ENCODE measurements around the gene SLC16A8. TPM values are rescaled to one million over a fixed set of nuclear protein-coding genes. Genes with fewer than 3 reads are reported as not detected.

Gene SLC16A8
- total and polyA plus RNA-seq, 9 of the 15 experiments (the other 6 are each of a cell fraction or from before 2014, with no cell fraction given) = not detected

DNA sequence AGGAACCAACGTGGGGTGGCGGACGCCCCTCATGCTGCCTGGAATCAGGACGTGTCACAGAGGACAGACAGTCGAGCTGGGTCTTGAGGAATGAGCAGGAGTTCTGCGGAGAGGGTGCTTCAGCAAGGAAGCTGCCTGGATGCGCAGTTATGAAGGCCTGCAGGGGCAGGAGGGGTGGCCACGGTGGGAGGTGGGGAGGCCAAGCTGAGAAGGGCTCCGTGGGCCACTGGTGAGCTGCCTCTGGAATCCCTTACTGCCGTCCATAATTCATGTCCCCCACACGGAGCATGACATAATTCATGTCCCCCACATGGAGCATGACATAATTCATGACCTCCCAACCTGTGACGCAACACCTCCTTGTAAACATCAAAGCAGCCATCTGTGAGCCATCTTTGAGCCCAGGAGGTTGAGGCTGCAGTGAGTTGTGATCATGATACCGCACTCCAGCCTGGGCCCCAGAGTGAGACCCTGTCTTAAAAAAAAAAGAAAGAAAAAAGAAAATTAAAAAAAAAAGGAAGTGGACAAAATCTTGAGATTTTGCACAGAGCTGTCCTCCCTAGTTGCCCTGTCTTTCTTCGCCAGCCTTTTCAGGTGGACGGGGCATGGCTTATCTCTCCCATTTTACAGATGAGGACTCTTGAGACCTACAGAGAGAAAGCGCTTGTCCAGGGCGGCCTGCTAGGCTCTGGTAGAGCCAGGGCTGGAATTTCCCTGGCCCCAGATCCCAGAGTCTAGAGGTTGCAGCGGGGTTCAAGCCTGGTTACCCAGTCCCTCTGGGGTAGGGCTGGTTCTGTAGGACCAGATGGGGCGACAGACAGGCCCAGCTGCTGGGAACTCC is 51.1 kb downstream of the SLC16A8 start (continued):
- TF ChIP-seq, protein P1, sequence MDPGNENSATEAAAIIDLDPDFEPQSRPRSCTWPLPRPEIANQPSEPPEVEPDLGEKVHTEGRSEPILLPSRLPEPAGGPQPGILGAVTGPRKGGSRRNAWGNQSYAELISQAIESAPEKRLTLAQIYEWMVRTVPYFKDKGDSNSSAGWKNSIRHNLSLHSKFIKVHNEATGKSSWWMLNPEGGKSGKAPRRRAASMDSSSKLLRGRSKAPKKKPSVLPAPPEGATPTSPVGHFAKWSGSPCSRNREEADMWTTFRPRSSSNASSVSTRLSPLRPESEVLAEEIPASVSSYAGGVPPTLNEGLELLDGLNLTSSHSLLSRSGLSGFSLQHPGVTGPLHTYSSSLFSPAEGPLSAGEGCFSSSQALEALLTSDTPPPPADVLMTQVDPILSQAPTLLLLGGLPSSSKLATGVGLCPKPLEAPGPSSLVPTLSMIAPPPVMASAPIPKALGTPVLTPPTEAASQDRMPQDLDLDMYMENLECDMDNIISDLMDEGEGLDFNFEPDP (CRISPR knock-in tag; IDR thresholded peaks at IDR 0.05) = no peak
- peak; percentile 47 for TF ChIP-seq ARID1B (IDR thresholded peaks at IDR 0.05)
- peak; percentile 84 for TF ChIP-seq SMAD1 (IDR thresholded peaks at IDR 0.05; ENCODE audit: low read depth, low read length, partially characterized antibody)
- TF ChIP-seq ZNF212 (CRISPR knock-in tag; IDR thresholded peaks at IDR 0.05) = no peak
- TF ChIP-seq, protein P2, sequence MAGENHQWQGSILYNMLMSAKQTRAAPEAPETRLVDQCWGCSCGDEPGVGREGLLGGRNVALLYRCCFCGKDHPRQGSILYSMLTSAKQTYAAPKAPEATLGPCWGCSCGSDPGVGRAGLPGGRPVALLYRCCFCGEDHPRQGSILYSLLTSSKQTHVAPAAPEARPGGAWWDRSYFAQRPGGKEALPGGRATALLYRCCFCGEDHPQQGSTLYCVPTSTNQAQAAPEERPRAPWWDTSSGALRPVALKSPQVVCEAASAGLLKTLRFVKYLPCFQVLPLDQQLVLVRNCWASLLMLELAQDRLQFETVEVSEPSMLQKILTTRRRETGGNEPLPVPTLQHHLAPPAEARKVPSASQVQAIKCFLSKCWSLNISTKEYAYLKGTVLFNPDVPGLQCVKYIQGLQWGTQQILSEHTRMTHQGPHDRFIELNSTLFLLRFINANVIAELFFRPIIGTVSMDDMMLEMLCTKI (IDR thresholded peaks at IDR 0.05; ENCODE audit: partially characterized antibody) = no peak
- no peak for TF ChIP-seq HNRNPL (IDR thresholded peaks at IDR 0.05; ENCODE audit: low read depth, low read length)
- 0 out of 2 replicates have a peak, but pooled peaks have one; percentile 19 for TF ChIP-seq EGR1 (conservative IDR thresholded peaks at IDR 0.05)
- TF ChIP-seq ILK (tag; IDR thresholded peaks at IDR 0.05; ENCODE audit: borderline replicate concordance, low read depth) = no peak
- TF ChIP-seq, protein P3, sequence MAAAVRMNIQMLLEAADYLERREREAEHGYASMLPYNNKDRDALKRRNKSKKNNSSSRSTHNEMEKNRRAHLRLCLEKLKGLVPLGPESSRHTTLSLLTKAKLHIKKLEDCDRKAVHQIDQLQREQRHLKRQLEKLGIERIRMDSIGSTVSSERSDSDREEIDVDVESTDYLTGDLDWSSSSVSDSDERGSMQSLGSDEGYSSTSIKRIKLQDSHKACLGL (CRISPR knock-in tag; IDR thresholded peaks at IDR 0.05; ENCODE audit: borderline replicate concordance, poor library complexity, severe bottlenecking) = no peak
- no peak for TF ChIP-seq ZNF785 (CRISPR knock-in tag; IDR thresholded peaks at IDR 0.05)
- TF ChIP-seq NEUROD1 (IDR thresholded peaks at IDR 0.05; ENCODE audit: borderline replicate concordance, low read depth, low read length, partially characterized antibody) = no peak
- no peak for TF ChIP-seq KHSRP (IDR thresholded peaks at IDR 0.05)
- no peak for TF ChIP-seq ZNF583 (CRISPR knock-in tag; IDR thresholded peaks at IDR 0.05)
- TF ChIP-seq, protein P4, sequence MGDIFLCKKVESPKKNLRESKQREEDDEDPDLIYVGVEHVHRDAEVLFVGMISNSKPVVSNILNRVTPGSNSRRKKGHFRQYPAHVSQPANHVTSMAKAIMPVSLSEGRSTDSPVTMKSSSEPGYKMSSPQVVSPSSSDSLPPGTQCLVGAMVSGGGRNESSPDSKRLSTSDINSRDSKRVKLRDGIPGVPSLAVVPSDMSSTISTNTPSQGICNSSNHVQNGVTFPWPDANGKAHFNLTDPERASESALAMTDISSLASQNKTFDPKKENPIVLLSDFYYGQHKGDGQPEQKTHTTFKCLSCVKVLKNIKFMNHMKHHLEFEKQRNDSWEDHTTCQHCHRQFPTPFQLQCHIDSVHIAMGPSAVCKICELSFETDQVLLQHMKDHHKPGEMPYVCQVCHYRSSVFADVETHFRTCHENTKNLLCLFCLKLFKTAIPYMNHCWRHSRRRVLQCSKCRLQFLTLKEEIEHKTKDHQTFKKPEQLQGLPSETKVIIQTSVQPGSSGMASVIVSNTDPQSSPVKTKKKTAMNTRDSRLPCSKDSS (IDR thresholded peaks at IDR 0.05; ENCODE audit: low read depth, partially characterized antibody) = no peak
- TF ChIP-seq, protein P5, sequence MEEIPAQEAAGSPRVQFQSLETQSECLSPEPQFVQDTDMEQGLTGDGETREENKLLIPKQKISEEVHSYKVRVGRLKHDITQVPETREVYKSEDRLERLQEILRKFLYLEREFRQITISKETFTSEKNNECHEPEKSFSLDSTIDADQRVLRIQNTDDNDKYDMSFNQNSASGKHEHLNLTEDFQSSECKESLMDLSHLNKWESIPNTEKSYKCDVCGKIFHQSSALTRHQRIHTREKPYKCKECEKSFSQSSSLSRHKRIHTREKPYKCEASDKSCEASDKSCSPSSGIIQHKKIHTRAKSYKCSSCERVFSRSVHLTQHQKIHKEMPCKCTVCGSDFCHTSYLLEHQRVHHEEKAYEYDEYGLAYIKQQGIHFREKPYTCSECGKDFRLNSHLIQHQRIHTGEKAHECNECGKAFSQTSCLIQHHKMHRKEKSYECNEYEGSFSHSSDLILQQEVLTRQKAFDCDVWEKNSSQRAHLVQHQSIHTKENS (CRISPR knock-in tag; IDR thresholded peaks at IDR 0.05) = no peak
- no peak for TF ChIP-seq ELF4 (CRISPR knock-in tag; IDR thresholded peaks at IDR 0.05)
- TF ChIP-seq, protein P6, sequence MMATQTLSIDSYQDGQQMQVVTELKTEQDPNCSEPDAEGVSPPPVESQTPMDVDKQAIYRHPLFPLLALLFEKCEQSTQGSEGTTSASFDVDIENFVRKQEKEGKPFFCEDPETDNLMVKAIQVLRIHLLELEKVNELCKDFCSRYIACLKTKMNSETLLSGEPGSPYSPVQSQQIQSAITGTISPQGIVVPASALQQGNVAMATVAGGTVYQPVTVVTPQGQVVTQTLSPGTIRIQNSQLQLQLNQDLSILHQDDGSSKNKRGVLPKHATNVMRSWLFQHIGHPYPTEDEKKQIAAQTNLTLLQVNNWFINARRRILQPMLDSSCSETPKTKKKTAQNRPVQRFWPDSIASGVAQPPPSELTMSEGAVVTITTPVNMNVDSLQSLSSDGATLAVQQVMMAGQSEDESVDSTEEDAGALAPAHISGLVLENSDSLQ (IDR thresholded peaks at IDR 0.05) = peak; percentile 74
- TF ChIP-seq FOXK2 (conservative IDR thresholded peaks at IDR 0.05 in 1 of 2, IDR thresholded peaks at IDR 0.05 in 1 of 2; ENCODE audit: low read depth in 2 of 2) = peak; percentile 38 to 81; a peak in 2 of 4 replicates
- TF ChIP-seq FOXJ3 (CRISPR knock-in tag; IDR thresholded peaks at IDR 0.05) = no peak
- TF ChIP-seq TCFL5 (CRISPR knock-in tag; conservative IDR thresholded peaks at IDR 0.05) = no peak
- TF ChIP-seq RB1 (IDR thresholded peaks at IDR 0.05; ENCODE audit: low read depth) = no peak
